Thoracic aorta (tissue), 2 donors: ENCODE measurements around the gene DLGAP1. TPM values are rescaled to one million over a fixed set of nuclear protein-coding genes. Genes with fewer than 3 reads are reported as not detected.

Experiments used
- ATAC-seq: fragments of 150-250 bp; one replicate; pipeline ENCODE4 v1.8.0; 2017; ENCODE audit warnings: low read depth; ENCODE audit not compliant: insufficient number of reproducible peaks, low FRiP score
- DNase-seq: peaks from one replicate; pipeline ENCODE4 v3.0.0-alpha.2; 2020; ENCODE audit warnings: low spot score
- H3K27ac ChIP-seq, 2 donors: fragments of 200-600 bp; sonication (generic); 1 replicate in 1 of 2; 2 replicates in 1 of 2; pipeline ENCODE4 v1.5.1; 2016; ENCODE audit warnings: mild to moderate bottlenecking in 2 of 2, moderate library complexity in 2 of 2
- H3K27me3 ChIP-seq: fragments of 200-600 bp; sonication (generic); replicated peaks from 2 replicates; pipeline ENCODE4 v1.6.0; 2016; ENCODE audit warnings: mild to moderate bottlenecking; ENCODE audit not compliant: insufficient read depth
- H3K36me3 ChIP-seq: fragments of 200-600 bp; sonication (generic); one replicate; pipeline ENCODE4 v1.5.1; 2016
- H3K4me1 ChIP-seq, 2 donors: fragments of 200-600 bp; sonication (generic); 1 replicate in 1 of 2; 2 replicates in 1 of 2; pipeline versions ENCODE4 v1.5.1 to v1.6.0; 2016; ENCODE audit warnings: low read depth in 2 of 2, mild to moderate bottlenecking in 1 of 2; ENCODE audit not compliant: control insufficient read depth in 1 of 2
- H3K4me3 ChIP-seq: fragments of 200-600 bp; sonication (generic); 2 replicates; pipeline ENCODE4 v1.5.1; 2016; ENCODE audit warnings: mild to moderate bottlenecking
- H3K9me3 ChIP-seq: fragments of 200-600 bp; sonication (generic); 2 replicates; pipeline ENCODE4 v1.5.1; 2016
- CTCF ChIP-seq: fragments of 200-600 bp; sonication (generic); IDR thresholded peaks from one replicate; pipeline ENCODE4 v1.5.1; 2019; ENCODE audit warnings: antibody characterized with exemption
- total RNA-seq, 2 donors: library from RNA; depleted of rRNA; stranded (reverse); fragments of >200 nt; gene quantifications; one replicate each; pipeline versions ENCODE4 v1.1.0 to v1.2.3, GENCODE V29; 2016

Gene DLGAP1
- total RNA-seq, 2 donors from 2014 or later: 7.3 to 19.0 TPM

GRCh38 chr18:3914109-3914508, 541.0 kb downstream of the DLGAP1 start:
- H3K9me3 ChIP-seq: no peaks in the 10 kb centered on the region
- no peak overlapping the region for H3K4me3 ChIP-seq
- H3K27me3 ChIP-seq: no peaks in the 10 kb centered on the region
- no peaks in the 10 kb centered on the region for H3K36me3 ChIP-seq
- no peak overlapping the region for H3K27ac ChIP-seq
- TF ChIP-seq CTCF: no peak
- ATAC-seq (no peak), DNase-seq (no peak)
- peaks cover 5 to 23% of the 10 kb centered on the region in 2 donors for H3K4me1 ChIP-seq

- no peaks in the 10 kb centered on the region for H3K36me3 ChIP-seq
These were observed 542.4 kb downstream of the DLGAP1 start for GRCh38 chr18:3912705-3913104.

GRCh38 chr18:3911413-3911812, 543.7 kb downstream of the DLGAP1 start:
- H3K36me3 ChIP-seq: no peaks in the 10 kb centered on the region
- H3K27ac ChIP-seq: peak overlapping the region; percentile 42 to 61
- peaks cover 5 to 40% of the 10 kb centered on the region in 2 donors for H3K4me1 ChIP-seq
- no peak for ATAC-seq
- no peaks in the 10 kb centered on the region for H3K9me3 ChIP-seq
- no peak for DNase-seq
- no peak overlapping the region for H3K4me3 ChIP-seq
- no peak for TF ChIP-seq CTCF
- H3K27me3 ChIP-seq: no peaks in the 10 kb centered on the region

More at GRCh38 chr18:3912705-3913104, 542.4 kb downstream of the DLGAP1 start:
- Histone ChIP-seq H3K4me1 (peaks cover 5 to 29% of the 10 kb centered on the region in 2 donors), H3K9me3 (no peaks in the 10 kb centered on the region), H3K27ac (peak overlapping the region in 1 of 2 donors; percentile 15), H3K4me3 (no peak overlapping the region), H3K27me3 (no peaks in the 10 kb centered on the region)
- DNase-seq (no peak), ATAC-seq (no peak)
- no peak for TF ChIP-seq CTCF

GRCh38 chr18:3910512-3910911, 544.6 kb downstream of the DLGAP1 start:
- H3K4me1 ChIP-seq: peaks cover 9 to 48% of the 10 kb centered on the region in 2 donors
- H3K27ac ChIP-seq: peak overlapping the region in 1 of 2 donors; percentile 61
- H3K27me3 ChIP-seq: no peaks in the 10 kb centered on the region
- DNase-seq (no peak), ATAC-seq (peak; percentile 81)
- H3K9me3 ChIP-seq: no peaks in the 10 kb centered on the region
- no peak for TF ChIP-seq CTCF
- H3K36me3 ChIP-seq: no peaks in the 10 kb centered on the region
- H3K4me3 ChIP-seq: peak overlapping the region; percentile 26

GRCh38 chr18:3907955-3908354, 547.2 kb downstream of the DLGAP1 start:
- TF ChIP-seq CTCF: no peak
- Histone ChIP-seq H3K36me3 (no peaks in the 10 kb centered on the region), H3K9me3 (no peaks in the 10 kb centered on the region), H3K4me1 (peaks cover 9 to 42% of the 10 kb centered on the region in 2 donors), H3K27ac (no peak overlapping the region), H3K4me3 (no peak overlapping the region), H3K27me3 (no peaks in the 10 kb centered on the region)
- DNase-seq (no peak), ATAC-seq (no peak)
